Muscle layer of duodenum (tissue), 2 donors: Measurements from ENCODE around the gene FAM131C.

Experiments used
- H3K27ac ChIP-seq: one replicate; pipeline ENCODE4 v1.7.0; 2013; ENCODE audit warnings: mild to moderate bottlenecking, low read length
- H3K27me3 ChIP-seq: one replicate; pipeline ENCODE4 v1.7.0; 2013; ENCODE audit warnings: low read depth, mild to moderate bottlenecking, control low read depth, low read length
- H3K36me3 ChIP-seq, 2 donors: one replicate each; pipeline ENCODE4 v1.7.0; 2013; ENCODE audit warnings: low read length in 2 of 2, control low read depth in 1 of 2, mild to moderate bottlenecking in 1 of 2; ENCODE audit not compliant: insufficient read depth in 2 of 2, control insufficient read depth in 1 of 2
- H3K4me1 ChIP-seq, 2 donors: one replicate each; pipeline ENCODE4 v1.7.0; 2013; ENCODE audit warnings: low read length in 2 of 2, mild to moderate bottlenecking in 2 of 2, control low read depth in 1 of 2, moderate library complexity in 1 of 2; ENCODE audit not compliant: insufficient read depth in 2 of 2, control insufficient read depth in 1 of 2
- H3K4me3 ChIP-seq, 2 donors: one replicate each; pipeline ENCODE4 v1.7.0; 2013; ENCODE audit warnings: low read length in 2 of 2, low read depth in 1 of 2, mild to moderate bottlenecking in 1 of 2
- H3K9me3 ChIP-seq, 2 donors: one replicate each; pipeline ENCODE4 v1.7.0; 2013; ENCODE audit warnings: low read length in 2 of 2, control low read depth in 1 of 2, mild to moderate bottlenecking in 1 of 2; ENCODE audit not compliant: control insufficient read depth in 1 of 2
- donor health status: healthy.

Gene FAM131C

GRCh38 chr1:16009030-16009460 is 64.4 kb downstream of the FAM131C start:
- Histone ChIP-seq H3K4me3 (no peak overlapping the region), H3K27ac (no peak overlapping the region), H3K9me3 (no peaks in the 10 kb centered on the region), H3K4me1 (peaks cover 0 to 13% of the 10 kb centered on the region in 2 donors), H3K36me3 (no peaks in the 10 kb centered on the region), H3K27me3 (no peaks in the 10 kb centered on the region)
